CD4-positive, alpha-beta T cell treated with Interleukin-6 for 4 hours (primary cell): ENCODE measurements around the gene TMEM109.
"Not testable (repeated sequence)": the region's sequence is repeated elsewhere in the genome, so short reads cannot be mapped to it uniquely, and the experiment has no call there.

ENCODE experiments used
- DNase-seq: peaks from one replicate; pipeline ENCODE4 v3.0.0-alpha.2; 2020; ENCODE audit warnings: mixed read lengths

The TMEM109 gene

DNA sequence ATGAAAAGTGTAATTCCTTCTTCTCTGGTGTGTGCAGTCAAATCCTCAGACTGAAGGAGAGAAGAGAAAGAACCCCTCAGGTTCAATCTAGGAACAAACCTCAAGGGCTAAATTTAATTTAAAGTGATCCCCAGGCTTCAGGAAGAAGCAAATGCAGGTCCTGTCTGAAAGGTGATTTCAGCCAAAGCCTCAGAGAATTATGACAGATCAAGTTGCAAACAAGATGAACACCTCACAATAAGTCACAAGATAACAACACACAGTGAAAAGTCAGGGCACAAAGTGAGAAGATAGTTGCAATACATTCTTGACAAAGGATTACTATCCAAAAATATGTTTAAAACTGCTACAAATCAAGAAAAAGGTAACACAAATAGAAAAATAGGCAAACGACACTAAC is 34.9 kb upstream of the TMEM109 start:
- no peak for DNase-seq

DNA sequence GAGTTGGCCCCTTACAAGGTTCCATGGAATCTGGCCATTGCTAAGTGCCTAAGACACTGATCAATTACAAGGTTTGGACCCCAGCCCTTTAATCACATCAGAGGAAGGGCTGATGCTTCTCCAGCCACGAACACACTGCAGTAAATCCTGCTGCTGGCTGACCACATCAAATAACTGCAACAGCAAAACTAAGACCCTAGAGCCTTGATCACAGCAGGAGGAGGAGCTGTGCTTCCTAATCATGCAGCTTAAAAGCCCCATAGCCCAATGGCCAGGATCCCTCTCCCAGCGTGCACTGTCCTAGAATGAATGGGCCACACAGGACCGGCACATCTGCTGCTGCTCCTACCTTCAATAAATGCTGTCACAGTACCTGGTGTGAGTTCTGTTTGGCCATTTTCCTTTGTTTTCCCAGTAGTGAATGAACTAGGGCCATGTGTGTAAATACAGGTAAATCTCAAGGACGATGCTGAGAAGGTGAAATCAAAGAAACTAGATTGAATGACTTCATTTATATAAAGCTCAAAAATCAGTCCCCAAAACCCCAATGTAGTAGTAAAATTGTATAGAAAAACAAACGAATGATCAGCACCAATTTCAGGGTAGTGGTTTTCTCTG is 33.9 kb upstream of the TMEM109 start:
- no peak for DNase-seq

GRCh38 chr11:60880643-60881282 is 33.2 kb upstream of the TMEM109 start:
- no peak for DNase-seq

GRCh38 chr11:60887556-60887955 is 26.4 kb upstream of the TMEM109 start:
- DNase-seq: peak; percentile 42

DNA sequence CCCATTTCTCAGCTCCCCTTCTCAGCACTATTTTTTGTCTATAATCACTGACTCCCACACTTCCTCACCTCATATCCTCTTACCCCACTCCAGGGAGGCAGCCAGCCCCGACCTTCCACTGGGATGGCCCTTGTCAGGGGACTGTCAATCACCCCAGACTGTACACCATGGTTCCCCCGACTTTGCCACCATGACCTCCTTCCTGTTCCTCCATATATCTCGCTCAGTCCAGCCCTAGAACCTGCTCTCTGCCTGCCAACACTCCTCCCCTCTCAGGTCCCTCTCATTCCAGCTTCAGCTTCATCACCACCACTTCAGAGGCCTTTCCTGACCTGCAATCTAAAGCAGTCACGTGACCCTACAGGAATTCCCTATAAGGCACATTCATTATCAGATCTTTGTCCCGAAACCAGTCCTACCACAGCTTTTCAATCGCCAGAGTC is 24.1 kb upstream of the TMEM109 start:
- no peak for DNase-seq

DNA sequence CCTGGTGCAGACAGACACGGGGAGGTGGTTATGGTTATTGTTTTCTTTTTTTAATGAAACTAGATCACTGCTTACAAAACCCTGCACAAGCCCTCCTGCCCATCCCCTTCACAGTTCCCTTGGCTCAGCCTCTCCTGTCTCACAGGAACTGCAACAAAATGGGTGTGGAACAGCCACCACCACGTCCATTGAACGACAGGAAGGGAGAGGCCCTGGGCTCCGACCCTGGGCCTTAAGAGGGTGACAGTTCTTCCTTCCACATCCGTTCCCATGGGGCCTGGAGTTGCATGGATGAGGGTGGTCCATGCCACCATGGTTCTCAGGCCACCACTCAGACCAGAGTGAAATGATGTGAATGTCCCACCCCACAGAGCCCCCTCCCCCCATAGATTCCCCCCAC is 23.3 kb upstream of the TMEM109 start:
- DNase-seq: no peak

DNA sequence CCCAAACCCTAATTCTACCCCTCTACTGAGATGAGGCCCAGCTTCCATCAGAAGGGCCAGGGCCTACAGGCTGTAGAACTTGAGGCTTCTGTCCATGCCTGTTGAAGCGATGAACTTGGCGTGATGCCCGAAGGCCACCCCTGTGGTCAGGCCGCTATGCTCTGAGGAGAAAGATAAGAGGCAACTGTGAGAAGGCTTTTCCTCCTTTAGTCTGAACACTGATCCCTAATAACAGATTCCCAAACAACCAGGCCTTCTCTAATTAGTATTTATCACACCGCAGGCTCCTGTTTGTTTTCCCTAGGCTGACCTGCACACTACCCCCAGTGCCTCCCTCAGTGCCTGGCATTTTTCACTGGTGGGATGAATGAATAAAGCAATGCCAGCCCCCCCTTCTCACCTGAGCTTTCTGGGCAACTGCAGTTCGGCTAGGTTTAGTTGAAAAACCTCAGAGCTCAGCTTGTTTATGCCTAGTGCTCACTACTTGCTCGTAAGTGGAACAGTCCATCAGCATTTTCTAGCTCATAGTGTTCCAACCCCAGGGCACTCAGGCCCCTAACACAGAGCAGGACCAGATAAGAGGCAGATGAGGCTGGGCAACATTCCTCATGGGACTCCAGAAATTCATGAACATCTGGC is 22.7 kb upstream of the TMEM109 start:
- no peak for DNase-seq

DNA sequence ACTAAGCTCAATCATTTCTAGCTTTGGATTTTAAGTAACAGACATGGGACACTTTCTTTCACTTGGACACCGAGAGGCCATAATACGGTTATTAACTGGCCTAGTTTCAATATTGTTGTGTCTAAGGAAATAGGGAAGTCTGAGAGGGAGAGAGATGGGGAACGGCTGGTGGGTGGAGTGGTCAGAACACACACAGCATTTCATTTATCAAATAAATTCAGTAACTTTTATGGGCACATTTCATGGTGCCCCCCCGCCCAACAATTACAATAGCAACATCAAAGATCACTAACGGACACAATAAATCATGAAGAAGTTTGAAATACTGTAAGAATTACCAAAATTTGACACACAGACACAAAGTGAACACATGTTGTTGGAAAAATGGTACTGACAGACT is 18.3 kb upstream of the TMEM109 start:
- DNase-seq: no peak

GRCh38 chr11:60897496-60897895 is 16.5 kb upstream of the TMEM109 start:
- DNase-seq: no peak

DNA sequence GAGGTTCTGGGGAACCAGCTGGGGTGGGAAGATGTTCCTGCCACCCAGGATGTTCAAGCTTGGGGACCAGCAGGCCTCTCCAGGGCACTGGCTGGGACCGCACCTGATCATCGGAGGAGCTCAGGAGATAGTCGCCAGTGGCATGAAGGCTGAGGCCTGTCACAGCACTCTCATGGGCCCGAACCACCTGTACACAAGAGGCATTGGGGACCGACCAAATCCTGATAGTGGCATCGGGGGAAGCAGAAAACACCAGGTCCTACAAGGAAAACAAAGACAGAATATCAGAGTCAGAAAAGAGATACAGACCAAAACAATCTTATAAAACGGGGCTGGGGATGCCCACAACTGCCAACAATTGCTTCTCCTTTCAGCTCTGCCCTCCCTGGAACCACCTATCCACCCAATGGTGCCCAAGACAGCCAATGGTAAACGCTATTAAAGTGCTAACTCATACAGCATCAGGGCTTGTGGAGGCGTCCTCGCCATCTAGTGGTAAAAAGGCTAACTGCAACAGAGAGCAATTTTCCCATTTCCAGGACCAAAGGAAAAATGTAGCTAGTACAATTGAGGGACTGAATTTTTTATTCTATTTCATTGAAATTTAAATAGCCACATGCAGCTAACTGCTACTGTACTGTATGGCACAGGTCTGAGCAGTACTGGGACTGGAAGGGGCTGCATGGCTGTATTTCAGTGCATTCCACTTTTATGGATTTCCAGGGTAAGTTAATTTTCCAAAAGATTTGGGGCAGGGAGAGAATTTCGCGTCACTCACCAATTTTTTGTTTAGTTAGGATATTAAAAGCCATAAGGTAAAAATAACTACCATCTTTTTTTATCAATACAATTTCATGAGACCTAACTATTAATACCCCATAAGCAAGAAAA is 14.7 kb upstream of the TMEM109 start:
- DNase-seq: peak; percentile 29

DNA sequence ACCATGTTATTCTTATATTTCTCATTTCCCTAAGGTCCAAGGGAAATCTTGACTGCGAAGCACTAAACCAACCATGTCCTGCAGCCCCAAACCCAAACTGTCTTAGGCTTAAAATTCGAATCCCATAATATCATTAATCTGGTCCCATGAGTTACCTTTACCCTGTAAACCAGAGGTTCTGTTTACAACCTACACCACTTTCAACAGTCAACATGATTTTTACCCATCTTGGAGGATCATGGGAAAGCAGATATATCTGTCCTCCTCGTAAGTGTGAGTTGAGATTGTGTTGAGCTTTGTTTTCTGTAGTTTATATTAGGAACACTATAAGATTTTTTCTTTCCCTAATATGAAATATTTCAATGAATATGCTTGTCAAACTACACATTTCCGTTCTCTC is 14.0 kb upstream of the TMEM109 start:
- DNase-seq: no peak

GRCh38 chr11:60900673-60901404 is 13.1 kb upstream of the TMEM109 start:
- DNase-seq: no peak

DNA sequence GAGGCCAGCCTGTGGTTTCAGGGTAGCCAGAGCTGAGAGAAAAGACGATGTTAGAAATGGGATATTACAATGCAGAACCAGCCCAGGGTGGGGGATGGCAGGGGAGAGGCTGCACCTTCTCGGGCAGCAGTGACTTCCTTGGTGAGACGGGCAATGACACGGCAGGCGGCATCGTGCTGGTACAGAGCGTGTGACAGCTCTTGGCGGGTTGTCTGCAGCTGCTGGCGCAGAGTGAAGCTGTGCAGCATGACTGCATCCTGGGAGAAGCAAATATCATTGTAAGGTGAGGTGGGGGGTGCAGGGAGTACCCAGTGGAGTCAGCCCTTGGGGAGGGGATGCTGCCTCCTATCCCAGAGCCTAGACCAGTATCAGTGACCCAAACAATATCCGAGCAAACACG is 11.3 kb upstream of the TMEM109 start:
- DNase-seq: no peak

- DNase-seq: no peak
These were observed 8.9 kb upstream of the TMEM109 start for GRCh38 chr11:60905047-60905446.

DNA sequence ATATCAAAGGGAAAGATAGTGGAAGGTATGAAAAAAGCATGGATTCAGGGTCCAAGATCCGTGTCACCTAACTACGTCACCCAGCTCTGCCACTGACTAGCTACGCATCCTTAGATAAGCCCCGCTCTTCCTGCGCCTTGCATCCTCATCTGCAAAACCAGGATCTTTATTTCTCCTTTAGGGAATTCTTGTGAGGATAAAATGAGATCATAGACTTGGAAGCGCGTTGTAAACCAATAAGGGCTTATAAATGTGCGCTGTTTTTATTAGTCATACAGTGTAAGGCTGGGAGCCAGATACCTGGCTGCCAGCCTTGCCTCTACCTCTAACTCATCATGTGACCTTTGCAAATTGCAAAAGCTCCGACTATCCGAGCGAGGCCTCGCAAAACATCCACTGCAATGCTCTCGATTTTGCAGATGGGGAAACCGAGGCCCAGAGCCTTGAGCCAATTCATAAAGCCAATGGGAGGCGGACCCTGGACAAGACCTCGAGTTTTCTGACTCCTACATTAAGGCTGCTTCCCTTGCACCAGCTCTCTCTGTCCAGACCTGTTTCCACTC is 8.3 kb upstream of the TMEM109 start:
- DNase-seq: peak; percentile 50

DNA sequence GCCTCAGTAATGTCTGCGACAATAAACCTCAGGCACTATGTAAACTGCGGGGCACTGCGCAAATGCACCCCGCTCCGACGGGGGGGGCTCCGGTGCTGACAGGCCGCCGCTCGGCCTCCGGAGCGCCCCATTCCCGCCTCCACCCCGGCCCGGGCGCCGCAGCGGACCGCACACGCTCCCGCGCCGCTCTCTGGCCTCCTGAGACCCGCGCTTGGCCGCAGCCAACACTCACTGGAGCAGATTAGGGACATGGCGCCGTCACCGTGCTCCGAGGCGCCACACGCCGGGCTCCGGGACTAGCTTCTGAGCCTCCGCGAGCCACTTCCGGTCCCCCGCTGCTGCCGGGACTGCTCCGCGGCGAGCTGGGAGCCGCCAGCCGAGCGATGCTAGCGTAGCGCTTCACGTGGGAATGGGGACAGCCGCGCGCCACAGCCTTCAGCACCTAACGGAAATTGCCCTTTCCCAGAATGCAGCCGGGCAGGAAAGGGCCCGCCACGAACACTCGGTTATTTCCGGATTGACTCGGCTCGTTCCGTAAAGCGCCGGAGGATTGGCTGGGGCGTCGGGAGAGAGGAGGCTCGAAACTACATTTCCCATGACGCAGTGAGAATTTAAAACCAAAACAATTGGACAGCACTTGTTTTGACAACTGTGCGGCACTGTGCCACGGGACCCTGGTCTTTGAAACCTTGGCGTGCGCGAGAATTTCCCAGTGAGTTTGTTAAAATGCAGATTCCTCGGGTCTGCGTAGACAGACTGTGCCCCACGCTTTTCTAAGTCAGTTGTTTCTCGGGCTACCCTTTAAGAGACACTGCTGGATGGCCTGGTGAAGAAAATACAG is 7.6 kb upstream of the TMEM109 start, which contains the start of gene PRPF19:
Gene PRPF19, minus strand, starts transcription at position 454 of the 841 bp plus-strand sequence. Its CDS starts 203 bp downstream, at position 251.
- DNase-seq: peak; percentile 97

DNA sequence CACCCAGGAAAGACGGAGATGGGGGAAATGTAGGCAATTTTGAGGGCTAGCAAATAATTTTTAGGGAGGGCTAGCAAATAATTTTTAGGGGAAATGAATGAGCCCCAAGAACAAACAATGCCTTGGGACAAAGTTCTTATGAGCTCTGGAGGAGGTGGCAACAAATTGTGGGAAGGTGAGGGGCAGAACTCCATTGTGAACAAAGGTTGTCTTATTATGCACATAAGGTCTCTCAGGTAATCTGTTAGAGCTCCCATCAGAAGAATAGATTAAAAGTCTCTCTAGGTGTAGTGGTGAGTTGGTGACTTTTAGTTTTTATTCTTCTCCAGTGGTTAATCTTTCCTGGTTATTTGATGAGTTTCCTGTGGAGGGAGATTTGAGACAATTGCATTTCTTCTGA is 5.2 kb upstream of the TMEM109 start:
- DNase-seq: no peak

DNA sequence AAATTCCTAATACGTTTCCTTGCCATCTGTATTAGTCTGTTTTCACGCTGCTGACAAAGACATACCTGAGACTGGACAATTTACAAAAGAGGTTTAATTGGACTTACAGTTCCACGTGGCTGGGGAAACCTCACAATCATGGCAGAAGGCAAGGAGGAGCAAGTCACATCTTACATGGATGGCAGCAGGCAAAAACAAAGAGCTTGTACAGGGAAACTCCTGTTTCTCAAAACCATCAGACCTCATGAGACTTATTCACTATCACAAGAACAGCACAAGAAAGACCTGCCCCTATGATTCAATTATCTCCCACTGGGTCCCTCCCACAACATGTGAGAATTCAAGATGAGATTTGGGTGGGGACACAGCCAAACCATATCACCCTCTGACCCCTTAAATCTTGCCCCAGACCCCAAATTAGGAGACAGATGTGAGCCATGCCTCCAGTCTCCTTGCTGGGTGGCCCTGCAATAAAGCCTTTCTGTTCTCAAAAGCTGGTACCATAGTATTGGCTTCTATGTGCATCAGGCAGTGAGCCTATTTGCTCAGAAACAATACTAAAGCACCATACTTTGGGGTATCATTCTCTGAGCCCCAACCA is 4.2 kb upstream of the TMEM109 start:
- DNase-seq: not testable (repeated sequence)

- no peak for DNase-seq
These were observed 3.7 kb upstream of the TMEM109 start for GRCh38 chr11:60910281-60910687.

DNA sequence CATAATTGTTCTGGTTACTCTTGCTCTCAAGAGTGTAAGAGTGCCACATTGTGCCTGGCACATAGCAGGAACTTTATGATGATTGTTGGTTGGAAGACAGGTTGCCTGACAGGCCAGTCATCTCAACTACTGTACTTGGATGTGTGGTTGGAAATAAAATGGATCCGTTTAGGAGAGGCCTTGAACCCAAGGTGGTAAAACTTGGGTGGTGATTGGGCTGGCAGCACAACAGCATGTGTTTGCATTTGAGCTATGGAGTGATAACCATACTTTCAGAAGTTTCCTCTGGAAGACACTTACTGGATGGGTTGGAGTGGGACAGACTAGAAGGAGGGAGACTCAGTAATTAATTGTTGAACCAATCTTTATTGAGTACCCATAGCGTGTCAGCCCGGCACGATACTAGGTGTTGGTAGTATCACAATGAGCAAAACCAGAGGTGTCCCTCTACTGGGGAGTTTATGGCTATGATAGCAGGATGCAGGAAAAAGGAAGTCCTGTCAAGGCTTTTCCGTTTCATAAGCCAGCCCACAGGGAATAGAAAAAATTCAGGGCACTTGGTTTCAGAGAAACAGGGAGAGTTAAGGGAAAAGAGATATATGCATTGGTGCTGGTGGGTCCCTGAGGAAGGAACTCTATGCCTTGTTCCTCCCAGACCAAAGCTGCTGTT is 3.1 kb upstream of the TMEM109 start:
- no peak for DNase-seq
